ENCODE results near the gene CNFN. TPM values are rescaled to one million over a fixed set of nuclear protein-coding genes. Genes with fewer than 3 reads are reported as not detected.

The CNFN gene
- total RNA-seq, 1 donor from 2014 or later: 2.9 TPM

Small RNAs within 50 kb of the gene (microRNA-seq; reads per million reads assigned to microRNA genes)
- not detected for gene MIR8077 (ENCODE audit: borderline number of aligned reads, unreplicated experiment)

Other genes with a start within 250 kb of the CNFN start
- gene DEDD2, start 172.6 kb downstream of the CNFN start, total RNA-seq: 35.7 and 38.3 TPM in 2 replicates
- 17.6 and 21.1 TPM in 2 replicates for gene ZNF526, start 170.0 kb downstream of the CNFN start, total RNA-seq
- 53.0 and 54.7 TPM in 2 replicates for gene GSK3A, start 147.7 kb downstream of the CNFN start, total RNA-seq
- 106 and 111 TPM in 2 replicates for gene ERF, start 135.2 kb downstream of the CNFN start, total RNA-seq
- 86.0 and 87.2 TPM in 2 replicates for gene CIC, start 121.0 kb downstream of the CNFN start, total RNA-seq
- 3.2 and 3.4 TPM in 2 replicates for gene PRR19, start 88.2 kb downstream of the CNFN start, total RNA-seq
- 144 and 157 TPM in 2 replicates for gene PAFAH1B3, start 87.7 kb downstream of the CNFN start, total RNA-seq
- gene TMEM145, start 77.0 kb downstream of the CNFN start, total RNA-seq: 1.9 and 2.0 TPM in 2 replicates
- gene MEGF8, start 64.7 kb downstream of the CNFN start, total RNA-seq: 51.9 and 61.7 TPM in 2 replicates
- 12.8 and 13.4 TPM in 2 replicates for gene LIPE, start 37.1 kb upstream of the CNFN start, total RNA-seq
- 0.48 and 0.64 TPM in 2 replicates for gene CXCL17, start 52.6 kb upstream of the CNFN start, total RNA-seq
- gene CEACAM1, start 138.2 kb upstream of the CNFN start, total RNA-seq: 0.69 and 1.9 TPM in 2 replicates
- gene CEACAM8, start 204.6 kb upstream of the CNFN start, total RNA-seq: not detected in 2 replicates